NCI-H2171 (cell line): Measurements from ENCODE around the gene CPNE6.
"Not testable (repeated sequence)": the region's sequence is repeated elsewhere in the genome, so short reads cannot be mapped to it uniquely, and the experiment has no call there.

Experiments used
- DNase-seq: peaks from one replicate; lab custom pipeline; 2025; lab: John Stamatoyannopoulos, UW

CPNE6 gene

GRCh38 chr14:24071144-24071697, at the start of gene CPNE6:
CPNE6 (plus strand) TSS chr14:24071562; CDS start chr14:24072937, 1,375 bp downstream.
- no peak for DNase-seq

GRCh38 chr14:24024939-24025418, 46.4 kb upstream of the CPNE6 start:
- DNase-seq: not testable (repeated sequence)

- DNase-seq: not testable (repeated sequence)
Observed at GRCh38 chr14:24029687-24030086, 41.7 kb upstream of the CPNE6 start.

GRCh38 chr14:24031331-24031730, 40.0 kb upstream of the CPNE6 start:
- DNase-seq: not testable (repeated sequence)

GRCh38 chr14:24032727-24033418, 38.5 kb upstream of the CPNE6 start:
- DNase-seq: no peak

GRCh38 chr14:24035769-24036168, 35.6 kb upstream of the CPNE6 start:
- DNase-seq: not testable (repeated sequence)

- peak; percentile 78 for DNase-seq
Observed at GRCh38 chr14:24036169-24036962, 35.0 kb upstream of the CPNE6 start.

GRCh38 chr14:24036963-24037657, 34.3 kb upstream of the CPNE6 start:
- DNase-seq: not testable (repeated sequence)

- DNase-seq: no peak
Observed at GRCh38 chr14:24037658-24038037, 33.7 kb upstream of the CPNE6 start.

- DNase-seq: no peak
Observed at GRCh38 chr14:24038686-24039085, 32.7 kb upstream of the CPNE6 start.

- DNase-seq: no peak
Observed at GRCh38 chr14:24040692-24041091, 30.7 kb upstream of the CPNE6 start.

GRCh38 chr14:24042746-24043145, 28.6 kb upstream of the CPNE6 start:
- peak; percentile 71 for DNase-seq

- not testable (repeated sequence) for DNase-seq
Observed at GRCh38 chr14:24049002-24049401, 22.4 kb upstream of the CPNE6 start.

- DNase-seq: not testable (repeated sequence)
Observed at GRCh38 chr14:24050753-24051152, 20.6 kb upstream of the CPNE6 start.

GRCh38 chr14:24051176-24051788, 20.1 kb upstream of the CPNE6 start:
- DNase-seq: peak; percentile 41

GRCh38 chr14:24051789-24052655, 19.3 kb upstream of the CPNE6 start, which contains the start of gene CARMIL3:
CARMIL3 (plus strand) TSS chr14:24052009; CDS start chr14:24052154, 145 bp downstream.
- peak; percentile 83 for DNase-seq

GRCh38 chr14:24052656-24053547, 18.5 kb upstream of the CPNE6 start:
- no peak for DNase-seq

GRCh38 chr14:24053548-24054323, 17.6 kb upstream of the CPNE6 start:
- DNase-seq: no peak

- DNase-seq: no peak
Observed at GRCh38 chr14:24054324-24054641, 17.1 kb upstream of the CPNE6 start.
